Panc1 (cell line): ENCODE measurements around the gene ROR1.

Experiments
- POLR2AphosphoS5 ChIP-seq: IDR thresholded peaks from 2 replicates; pipeline ENCODE4 v1.6.1; 2012; ENCODE audit warnings: mild to moderate bottlenecking, low read depth, low read length, moderate library complexity
- SIN3A ChIP-seq: IDR thresholded peaks from 2 replicates; pipeline ENCODE4 v1.6.1; 2012; ENCODE audit warnings: low read depth, mild to moderate bottlenecking, low read length, moderate library complexity, borderline replicate concordance; ENCODE audit not compliant: insufficient read depth
- TCF7L2 ChIP-seq: IDR thresholded peaks from 2 replicates; pipeline ENCODE4 v1.6.1; 2011; ENCODE audit warnings: mild to moderate bottlenecking, low read depth, low read length, inconsistent platforms
- TF ChIP-seq, protein P1 (sequence below): fragments of 450-650 bp; IDR thresholded peaks from 2 replicates; pipeline ENCODE4 v1.5.1; 2017; ENCODE audit warnings: mild to moderate bottlenecking
- TF ChIP-seq, protein P2 (sequence below), 2 experiments: IDR thresholded peaks; 2 replicates each; pipeline ENCODE4 v1.6.1; 2011 to 2012; ENCODE audit warnings: low read depth in 2 of 2, control low read depth in 1 of 2, low read length in 1 of 2, mild to moderate bottlenecking in 1 of 2, moderate library complexity in 1 of 2; ENCODE audit not compliant: insufficient read depth in 1 of 2

DNA sequence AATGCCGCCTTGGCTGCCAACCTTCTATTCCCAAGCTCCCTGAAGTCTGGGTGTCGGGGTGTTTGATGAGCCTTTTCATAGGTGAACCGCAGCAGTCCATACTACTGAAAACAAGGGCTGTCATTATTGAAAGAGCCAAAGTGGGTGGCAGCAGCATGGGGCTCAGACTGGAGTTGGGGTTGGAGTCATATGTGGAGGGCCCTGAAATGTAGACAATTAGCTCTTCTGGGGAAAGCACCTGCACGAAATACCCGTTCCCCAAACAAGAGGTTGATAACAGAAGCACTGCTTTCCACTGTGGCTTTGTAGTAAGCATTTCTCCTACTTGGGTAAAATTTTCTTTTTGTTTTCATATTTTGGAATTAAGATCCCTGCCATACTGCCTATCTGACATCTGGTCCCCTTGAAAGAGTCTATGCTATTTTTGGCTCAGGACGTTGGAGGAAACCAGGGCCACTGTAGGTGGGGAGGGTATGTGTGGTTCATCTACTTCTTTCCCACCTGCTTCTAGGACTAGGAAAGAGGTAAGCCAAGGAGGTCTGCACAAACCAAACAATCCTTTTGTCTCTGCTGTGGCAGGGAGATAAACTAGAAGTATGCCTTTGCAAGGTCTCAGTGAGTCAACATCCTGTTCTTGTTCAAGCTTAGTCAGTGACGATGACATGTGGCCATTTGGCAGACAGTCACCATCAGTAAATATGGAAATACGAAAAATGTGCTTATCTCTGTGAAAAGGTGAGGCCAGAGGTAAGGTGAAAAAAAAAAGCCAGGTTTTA is 232.6 kb downstream of the ROR1 start:
- TF ChIP-seq, protein P1, sequence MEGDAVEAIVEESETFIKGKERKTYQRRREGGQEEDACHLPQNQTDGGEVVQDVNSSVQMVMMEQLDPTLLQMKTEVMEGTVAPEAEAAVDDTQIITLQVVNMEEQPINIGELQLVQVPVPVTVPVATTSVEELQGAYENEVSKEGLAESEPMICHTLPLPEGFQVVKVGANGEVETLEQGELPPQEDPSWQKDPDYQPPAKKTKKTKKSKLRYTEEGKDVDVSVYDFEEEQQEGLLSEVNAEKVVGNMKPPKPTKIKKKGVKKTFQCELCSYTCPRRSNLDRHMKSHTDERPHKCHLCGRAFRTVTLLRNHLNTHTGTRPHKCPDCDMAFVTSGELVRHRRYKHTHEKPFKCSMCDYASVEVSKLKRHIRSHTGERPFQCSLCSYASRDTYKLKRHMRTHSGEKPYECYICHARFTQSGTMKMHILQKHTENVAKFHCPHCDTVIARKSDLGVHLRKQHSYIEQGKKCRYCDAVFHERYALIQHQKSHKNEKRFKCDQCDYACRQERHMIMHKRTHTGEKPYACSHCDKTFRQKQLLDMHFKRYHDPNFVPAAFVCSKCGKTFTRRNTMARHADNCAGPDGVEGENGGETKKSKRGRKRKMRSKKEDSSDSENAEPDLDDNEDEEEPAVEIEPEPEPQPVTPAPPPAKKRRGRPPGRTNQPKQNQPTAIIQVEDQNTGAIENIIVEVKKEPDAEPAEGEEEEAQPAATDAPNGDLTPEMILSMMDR = no peak
- no peak for TF ChIP-seq TCF7L2
- TF ChIP-seq POLR2AphosphoS5 = no peak; the same call in 1 of the 2 replicates
- TF ChIP-seq, protein P2, sequence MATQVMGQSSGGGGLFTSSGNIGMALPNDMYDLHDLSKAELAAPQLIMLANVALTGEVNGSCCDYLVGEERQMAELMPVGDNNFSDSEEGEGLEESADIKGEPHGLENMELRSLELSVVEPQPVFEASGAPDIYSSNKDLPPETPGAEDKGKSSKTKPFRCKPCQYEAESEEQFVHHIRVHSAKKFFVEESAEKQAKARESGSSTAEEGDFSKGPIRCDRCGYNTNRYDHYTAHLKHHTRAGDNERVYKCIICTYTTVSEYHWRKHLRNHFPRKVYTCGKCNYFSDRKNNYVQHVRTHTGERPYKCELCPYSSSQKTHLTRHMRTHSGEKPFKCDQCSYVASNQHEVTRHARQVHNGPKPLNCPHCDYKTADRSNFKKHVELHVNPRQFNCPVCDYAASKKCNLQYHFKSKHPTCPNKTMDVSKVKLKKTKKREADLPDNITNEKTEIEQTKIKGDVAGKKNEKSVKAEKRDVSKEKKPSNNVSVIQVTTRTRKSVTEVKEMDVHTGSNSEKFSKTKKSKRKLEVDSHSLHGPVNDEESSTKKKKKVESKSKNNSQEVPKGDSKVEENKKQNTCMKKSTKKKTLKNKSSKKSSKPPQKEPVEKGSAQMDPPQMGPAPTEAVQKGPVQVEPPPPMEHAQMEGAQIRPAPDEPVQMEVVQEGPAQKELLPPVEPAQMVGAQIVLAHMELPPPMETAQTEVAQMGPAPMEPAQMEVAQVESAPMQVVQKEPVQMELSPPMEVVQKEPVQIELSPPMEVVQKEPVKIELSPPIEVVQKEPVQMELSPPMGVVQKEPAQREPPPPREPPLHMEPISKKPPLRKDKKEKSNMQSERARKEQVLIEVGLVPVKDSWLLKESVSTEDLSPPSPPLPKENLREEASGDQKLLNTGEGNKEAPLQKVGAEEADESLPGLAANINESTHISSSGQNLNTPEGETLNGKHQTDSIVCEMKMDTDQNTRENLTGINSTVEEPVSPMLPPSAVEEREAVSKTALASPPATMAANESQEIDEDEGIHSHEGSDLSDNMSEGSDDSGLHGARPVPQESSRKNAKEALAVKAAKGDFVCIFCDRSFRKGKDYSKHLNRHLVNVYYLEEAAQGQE (IDR thresholded peaks at IDR 0.05; ENCODE audit: insufficient read depth in 1 of 2, low read depth in 2 of 2, low read length in 1 of 2) = no peak
- TF ChIP-seq SIN3A = no peak
